SK-N-SH (cell line): ENCODE measurements around the gene GRIN2A. TPM values are rescaled to one million over a fixed set of nuclear protein-coding genes. Genes with fewer than 3 reads are reported as not detected.

Experiments
- CTCF ChIA-PET: fragments of 300-600, 350-600 bp; formaldehyde crosslinking; extraction: SDS; loops from one replicate; lab custom pipeline; 2021; lab: Yijun Ruan, JAX
- POLR2A ChIA-PET: fragments of 350-600 bp; sonication (Branson Sonifier 250); formaldehyde crosslinking; extraction: SDS; loops from one replicate; lab custom pipeline; 2020; ENCODE audit warnings: antibody characterized with exemption, inconsistent platforms; lab: Yijun Ruan, JAX
- DNase-seq: peaks from one replicate; pipeline ENCODE4 v3.0.0; 2012
- H2AFZ ChIP-seq: fragments of 200-600 bp; sonication (generic); 2 replicates; pipeline ENCODE4 v1.8.1; 2016; ENCODE audit warnings: antibody characterized with exemption, mild to moderate bottlenecking, low read depth
- H3F3A ChIP-seq: fragments of 200-600 bp; sonication (generic); replicated peaks from 2 replicates; pipeline ENCODE3; 2016; ENCODE audit warnings: antibody characterized with exemption, mild to moderate bottlenecking; ENCODE audit not compliant: insufficient read depth
- H3K27ac ChIP-seq, 2 experiments: fragments of 200-500 bp in 1 of 2; fragments of 200-600 bp in 1 of 2; sonication (Bioruptor generic) in 1 of 2; sonication (generic), shearing (Covaris generic) in 1 of 2; 2 replicates each; pipeline versions ENCODE4 v1.5.1 to v1.6.1; 2014 to 2016; ENCODE audit warnings: low read depth in 2 of 2, inconsistent platforms in 1 of 2, low read length in 1 of 2, mild to moderate bottlenecking in 1 of 2, mixed read lengths in 1 of 2
- H3K27me3 ChIP-seq: fragments of 200-600 bp; sonication (generic), shearing (Covaris generic); 2 replicates; pipeline ENCODE4 v1.6.1; 2016; ENCODE audit warnings: mixed run types; ENCODE audit not compliant: insufficient read depth
- H3K36me3 ChIP-seq, 2 experiments: fragments of 200-500 bp in 1 of 2; fragments of 200-600 bp in 1 of 2; sonication (Bioruptor generic) in 1 of 2; sonication (generic) in 1 of 2; replicated peaks in 1 of 2; 2 replicates each; pipeline versions ENCODE3 to v1.5.1; 2014 to 2016; ENCODE audit warnings: low read length in 1 of 2, mild to moderate bottlenecking in 1 of 2; ENCODE audit not compliant: insufficient read depth in 2 of 2, control insufficient read depth in 1 of 2
- H3K4me1 ChIP-seq, 2 experiments: fragments of 200-500 bp in 1 of 2; fragments of 200-600 bp in 1 of 2; sonication (Bioruptor generic) in 1 of 2; sonication (generic), shearing (Covaris generic) in 1 of 2; 2 replicates each; pipeline versions ENCODE4 v1.5.1 to v1.6.1; 2014 to 2016; ENCODE audit warnings: low read depth in 1 of 2, low read length in 1 of 2, mixed run types in 1 of 2; ENCODE audit not compliant: insufficient read depth in 2 of 2, control insufficient read depth in 1 of 2
- H3K4me2 ChIP-seq: fragments of 200-600 bp; sonication (generic), shearing (Covaris generic); 2 replicates; pipeline ENCODE4 v1.6.1; 2017; ENCODE audit warnings: mixed run types
- H3K4me3 ChIP-seq, 2 experiments: fragments of 200-500 bp in 1 of 2; fragments of 200-600 bp in 1 of 2; sonication (Bioruptor generic) in 1 of 2; sonication (generic), shearing (Covaris generic) in 1 of 2; 2 replicates each; pipeline versions ENCODE4 v1.5.1 to v1.8.1; 2014 to 2016; ENCODE audit warnings: low read depth in 2 of 2, inconsistent platforms in 1 of 2, low read length in 1 of 2, mild to moderate bottlenecking in 1 of 2, mixed read lengths in 1 of 2, moderate library complexity in 1 of 2
- H3K79me2 ChIP-seq: fragments of 200-600 bp; sonication (generic); 2 replicates; pipeline ENCODE4 v1.8.1; 2017; ENCODE audit warnings: mild to moderate bottlenecking; ENCODE audit not compliant: insufficient read depth
- H3K9ac ChIP-seq: fragments of 200-600 bp; sonication (generic); 2 replicates; pipeline ENCODE4 v1.6.1; 2017; ENCODE audit warnings: mixed run types
- H3K9me2 ChIP-seq: fragments of 200-600 bp; sonication (generic); 2 replicates; pipeline ENCODE4 v1.6.1; 2017; ENCODE audit warnings: mixed run types
- H3K9me3 ChIP-seq: fragments of 200-600 bp; sonication (generic); 2 replicates; pipeline ENCODE4 v1.6.1; 2017; ENCODE audit warnings: mixed run types, mild to moderate bottlenecking, moderate library complexity
- H4K20me1 ChIP-seq: fragments of 200-600 bp; sonication (generic); 2 replicates; pipeline ENCODE4 v1.6.1; 2017; ENCODE audit warnings: mild to moderate bottlenecking, mixed run types; ENCODE audit not compliant: insufficient read depth
- ELF1 ChIP-seq: IDR thresholded peaks from 2 replicates; pipeline ENCODE4 v1.4.0; 2012
- EP300 ChIP-seq, 2 experiments: IDR thresholded peaks; 2 replicates each; pipeline versions ENCODE4 v1.4.0 to v1.6.1; 2012; ENCODE audit warnings: borderline replicate concordance in 1 of 2, low read depth in 1 of 2, low read length in 1 of 2
- FOSL2 ChIP-seq: IDR thresholded peaks from 2 replicates; pipeline ENCODE4 v1.4.0; 2012; ENCODE audit warnings: low read depth, mild to moderate bottlenecking, moderate library complexity, borderline replicate concordance
- FOXJ3 ChIP-seq: sonication (generic); formaldehyde crosslinking; IDR thresholded peaks from 2 replicates; pipeline ENCODE4 v1.5.1; 2020; ENCODE audit warnings: mild to moderate bottlenecking, missing genetic modification reagents
- FOXM1 ChIP-seq: IDR thresholded peaks from 2 replicates; pipeline ENCODE4 v1.4.0; 2012; ENCODE audit warnings: low read depth, mild to moderate bottlenecking
- GATA2 ChIP-seq: sonication (generic); formaldehyde crosslinking; IDR thresholded peaks from 2 replicates; pipeline ENCODE4 v1.5.0; 2020; ENCODE audit warnings: mild to moderate bottlenecking, missing genetic modification reagents
- IRF3 ChIP-seq: fragments of 150-350 bp; IDR thresholded peaks from 2 replicates; pipeline ENCODE4 v1.6.1; 2016; ENCODE audit warnings: mild to moderate bottlenecking, low read depth, low read length
- MAX ChIP-seq: IDR thresholded peaks from 2 replicates; pipeline ENCODE4 v1.4.0; 2012; ENCODE audit warnings: low read depth
- MEF2A ChIP-seq: IDR thresholded peaks from 2 replicates; pipeline ENCODE4 v1.4.0; 2012; ENCODE audit warnings: low read depth, borderline replicate concordance
- MXI1 ChIP-seq: IDR thresholded peaks from 2 replicates; pipeline ENCODE4 v1.6.1; 2012; ENCODE audit warnings: mild to moderate bottlenecking, low read depth, low read length, improper control_type of control experiment
- NRF1 ChIP-seq: IDR thresholded peaks from 2 replicates; pipeline ENCODE4 v1.6.1; 2012; ENCODE audit warnings: low read depth, mild to moderate bottlenecking, low read length
- RAD21 ChIP-seq: IDR thresholded peaks from 2 replicates; pipeline ENCODE4 v1.6.1; 2012; ENCODE audit warnings: mild to moderate bottlenecking, low read length
- RCOR1 ChIP-seq: fragments of 150-350 bp; IDR thresholded peaks from 2 replicates; pipeline ENCODE4 v1.6.1; 2017; ENCODE audit warnings: antibody characterized with exemption, low read length
- SIN3A ChIP-seq: IDR thresholded peaks from 2 replicates; pipeline ENCODE4 v1.6.1; 2012; ENCODE audit warnings: low read depth, mild to moderate bottlenecking, low read length, moderate library complexity, borderline replicate concordance
- TCF12 ChIP-seq: IDR thresholded peaks from 2 replicates; pipeline ENCODE4 v1.4.0; 2012
- YY1 ChIP-seq: IDR thresholded peaks from 2 replicates; pipeline ENCODE4 v1.4.0; 2012; ENCODE audit warnings: low read depth, mild to moderate bottlenecking
- ZBTB33 ChIP-seq: IDR thresholded peaks from 2 replicates; pipeline ENCODE4 v1.4.0; 2012; ENCODE audit warnings: low read depth, borderline replicate concordance
- WGBS: methylation state at CpG from one replicate; pipeline ENCODE4 v1.1.6; 2017; ENCODE audit warnings: low lambda C conversion rate; 5-methylcytosine and 5-hydroxymethylcytosine counted together
- polyA plus RNA-seq, 3 experiments: library from polyadenylated mRNA; depleted of rRNA; stranded (reverse); fragments of >200 nt; gene quantifications; 2 replicates each; pipeline ENCODE4 v1.2.3, GENCODE V29; 2012
- TF ChIP-seq, protein P1 (sequence below): IDR thresholded peaks from 2 replicates; pipeline ENCODE4; 2012
- TF ChIP-seq, protein P2 (sequence below): fragments of 200-600 bp; sonication (generic); IDR thresholded peaks from 2 replicates; pipeline ENCODE4 v1.6.1; 2017; ENCODE audit warnings: antibody characterized with exemption, mild to moderate bottlenecking, moderate library complexity

GRIN2A gene
- polyA plus RNA-seq, 1 of the 3 experiments (the other 2 are of a cell fraction) = not detected

DNA sequence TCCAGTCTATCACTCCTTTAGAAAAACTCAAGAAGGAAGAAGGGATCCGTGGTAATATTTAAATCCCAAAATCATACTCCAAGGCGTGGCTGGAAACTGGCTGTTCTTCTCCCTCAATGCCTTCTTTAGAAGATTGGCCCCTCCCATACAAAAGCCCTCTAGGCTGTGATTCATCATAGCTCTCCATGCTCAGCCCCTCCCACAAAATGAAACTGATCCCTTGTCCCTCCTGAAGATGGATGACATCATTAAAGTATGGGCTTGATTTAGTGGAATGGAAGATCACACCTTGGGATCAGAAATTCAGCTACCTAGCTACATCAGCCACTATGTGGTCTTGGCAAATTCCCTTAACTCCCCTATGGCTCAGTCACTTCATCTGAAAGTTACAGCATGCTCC lies 4.1 kb downstream of the GRIN2A start:
- no peaks in the 10 kb centered on the region for H3K9me2 ChIP-seq
- H3K79me2 ChIP-seq = no peaks in the 10 kb centered on the region
- no peak for TF ChIP-seq IRF3
- no peak for TF ChIP-seq RCOR1
- TF ChIP-seq RAD21 = no peak
- TF ChIP-seq NRF1 = no peak
- no peak for TF ChIP-seq FOXJ3
- TF ChIP-seq MXI1 = no peak
- no peak for TF ChIP-seq EP300 (IDR thresholded peaks at IDR 0.05; ENCODE audit: borderline replicate concordance in 1 of 2, low read depth in 1 of 2, low read length in 1 of 2)
- TF ChIP-seq MAX = no peak
- TF ChIP-seq MEF2A = no peak
- TF ChIP-seq ELF1 = no peak
- no peak for TF ChIP-seq ZBTB33
- H3K27ac ChIP-seq = no peak overlapping the region
- ChIA-PET CTCF (interaction anchor here (1.0 kb wide), 1 partner anchor 530 kb away, joined by 5 read pairs; no protein-coding TSS in a partner anchor), POLR2A (no interaction called here)
- WGBS = 11% methylated on average over 2 of the region's 2 CpGs
- H3K4me3 ChIP-seq = no peak overlapping the region
- H3K27me3 ChIP-seq = no peaks in the 10 kb centered on the region
- DNase-seq = no peak
- no peaks in the 10 kb centered on the region for H3K9me3 ChIP-seq
- peaks cover 0 to 4% of the 10 kb centered on the region in 2 experiments; a peak in 1 of 4 replicates for H3K4me1 ChIP-seq
- H2AFZ ChIP-seq = no peak overlapping the region
- no peak overlapping the region for H3K9ac ChIP-seq
- H3F3A ChIP-seq = no peaks in the 10 kb centered on the region
- no peak overlapping the region for H3K4me2 ChIP-seq
- no peaks in the 10 kb centered on the region for H3K36me3 ChIP-seq
- no peaks in the 10 kb centered on the region for H4K20me1 ChIP-seq

DNA sequence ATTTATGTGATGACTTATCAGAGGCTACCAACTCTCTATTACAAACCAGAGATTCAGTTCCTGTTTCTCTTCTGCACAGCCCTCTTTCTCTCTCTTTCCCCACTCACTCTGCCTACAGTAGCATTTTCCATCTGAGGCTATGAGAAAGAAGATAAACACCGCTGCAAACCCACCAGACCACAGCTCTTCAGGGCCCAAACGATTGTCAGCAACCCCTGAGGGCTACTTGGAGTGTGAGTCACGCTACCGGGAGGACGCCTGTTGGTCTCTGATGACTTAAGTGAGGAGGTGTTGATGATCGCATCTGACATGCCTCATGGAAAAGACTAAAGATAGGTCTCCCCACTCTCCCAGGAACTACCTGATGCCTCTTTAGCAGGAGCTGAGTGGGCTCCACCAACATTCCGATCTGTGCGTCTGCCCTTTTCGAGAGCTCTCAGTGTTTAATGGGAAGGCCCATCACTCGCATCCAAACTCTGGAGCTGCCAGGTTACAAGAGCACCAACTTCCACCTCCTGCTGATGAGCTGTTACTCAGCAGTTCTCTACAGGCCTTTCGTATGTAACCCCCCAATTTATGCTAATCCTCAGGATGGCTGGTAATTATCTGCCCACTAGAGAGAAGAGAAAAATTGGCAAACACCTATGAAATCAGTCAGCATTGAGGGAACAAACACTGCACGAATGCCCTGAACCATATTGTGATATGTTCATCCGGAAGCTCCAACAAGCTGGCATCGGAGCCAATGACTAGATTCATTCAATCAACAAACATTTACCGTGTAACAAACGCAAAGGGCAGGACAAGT lies 9.2 kb downstream of the GRIN2A start:
- H3K9me2 ChIP-seq = no peaks in the 10 kb centered on the region
- no peak overlapping the region for H3K27ac ChIP-seq
- CTCF ChIA-PET = interaction anchor here (1.2 to 1.4 kb wide), 3 partner anchors 8 to 1013 kb away, joined by 3 to 4 read pairs (median 3); partner anchors contain the start of gene GRIN2A
- H4K20me1 ChIP-seq = no peaks in the 10 kb centered on the region
- H3K4me3 ChIP-seq = no peak overlapping the region
- H3K4me2 ChIP-seq = no peak overlapping the region
- H3K79me2 ChIP-seq = no peaks in the 10 kb centered on the region
- H3F3A ChIP-seq = no peaks in the 10 kb centered on the region
- no peak overlapping the region for H2AFZ ChIP-seq
- no peaks in the 10 kb centered on the region for H3K27me3 ChIP-seq
- no peaks in the 10 kb centered on the region for H3K9me3 ChIP-seq
- no peak for DNase-seq
- no peak overlapping the region for H3K9ac ChIP-seq
- no peaks in the 10 kb centered on the region for H3K4me1 ChIP-seq
- POLR2A ChIA-PET = no interaction called here
- H3K36me3 ChIP-seq = no peaks in the 10 kb centered on the region
- WGBS = 50% methylated on average over 16 of the region's 16 CpGs
- TF ChIP-seq FOXM1 (no peak), FOSL2 (no peak), EP300 (IDR thresholded peaks at IDR 0.05; ENCODE audit: borderline replicate concordance in 1 of 2, low read depth in 1 of 2, low read length in 1 of 2) (no peak), MAX (no peak), SIN3A (no peak), MEF2A (no peak), MXI1 (no peak), YY1 (no peak), TCF12 (no peak), IRF3 (no peak), ELF1 (no peak), GATA2 (CRISPR knock-in tag) (no peak)
- TF ChIP-seq, protein P1, sequence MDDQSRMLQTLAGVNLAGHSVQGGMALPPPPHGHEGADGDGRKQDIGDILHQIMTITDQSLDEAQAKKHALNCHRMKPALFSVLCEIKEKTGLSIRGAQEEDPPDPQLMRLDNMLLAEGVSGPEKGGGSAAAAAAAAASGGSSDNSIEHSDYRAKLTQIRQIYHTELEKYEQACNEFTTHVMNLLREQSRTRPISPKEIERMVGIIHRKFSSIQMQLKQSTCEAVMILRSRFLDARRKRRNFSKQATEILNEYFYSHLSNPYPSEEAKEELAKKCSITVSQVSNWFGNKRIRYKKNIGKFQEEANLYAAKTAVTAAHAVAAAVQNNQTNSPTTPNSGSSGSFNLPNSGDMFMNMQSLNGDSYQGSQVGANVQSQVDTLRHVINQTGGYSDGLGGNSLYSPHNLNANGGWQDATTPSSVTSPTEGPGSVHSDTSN = no peak
- TF ChIP-seq, protein P2, sequence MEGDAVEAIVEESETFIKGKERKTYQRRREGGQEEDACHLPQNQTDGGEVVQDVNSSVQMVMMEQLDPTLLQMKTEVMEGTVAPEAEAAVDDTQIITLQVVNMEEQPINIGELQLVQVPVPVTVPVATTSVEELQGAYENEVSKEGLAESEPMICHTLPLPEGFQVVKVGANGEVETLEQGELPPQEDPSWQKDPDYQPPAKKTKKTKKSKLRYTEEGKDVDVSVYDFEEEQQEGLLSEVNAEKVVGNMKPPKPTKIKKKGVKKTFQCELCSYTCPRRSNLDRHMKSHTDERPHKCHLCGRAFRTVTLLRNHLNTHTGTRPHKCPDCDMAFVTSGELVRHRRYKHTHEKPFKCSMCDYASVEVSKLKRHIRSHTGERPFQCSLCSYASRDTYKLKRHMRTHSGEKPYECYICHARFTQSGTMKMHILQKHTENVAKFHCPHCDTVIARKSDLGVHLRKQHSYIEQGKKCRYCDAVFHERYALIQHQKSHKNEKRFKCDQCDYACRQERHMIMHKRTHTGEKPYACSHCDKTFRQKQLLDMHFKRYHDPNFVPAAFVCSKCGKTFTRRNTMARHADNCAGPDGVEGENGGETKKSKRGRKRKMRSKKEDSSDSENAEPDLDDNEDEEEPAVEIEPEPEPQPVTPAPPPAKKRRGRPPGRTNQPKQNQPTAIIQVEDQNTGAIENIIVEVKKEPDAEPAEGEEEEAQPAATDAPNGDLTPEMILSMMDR = no peak
